ENCODE results near the gene GNB1.
"Not testable (repeated sequence)": the region's sequence is repeated elsewhere in the genome, so short reads cannot be mapped to it uniquely, and the experiment has no call there.

Gene GNB1

DNA sequence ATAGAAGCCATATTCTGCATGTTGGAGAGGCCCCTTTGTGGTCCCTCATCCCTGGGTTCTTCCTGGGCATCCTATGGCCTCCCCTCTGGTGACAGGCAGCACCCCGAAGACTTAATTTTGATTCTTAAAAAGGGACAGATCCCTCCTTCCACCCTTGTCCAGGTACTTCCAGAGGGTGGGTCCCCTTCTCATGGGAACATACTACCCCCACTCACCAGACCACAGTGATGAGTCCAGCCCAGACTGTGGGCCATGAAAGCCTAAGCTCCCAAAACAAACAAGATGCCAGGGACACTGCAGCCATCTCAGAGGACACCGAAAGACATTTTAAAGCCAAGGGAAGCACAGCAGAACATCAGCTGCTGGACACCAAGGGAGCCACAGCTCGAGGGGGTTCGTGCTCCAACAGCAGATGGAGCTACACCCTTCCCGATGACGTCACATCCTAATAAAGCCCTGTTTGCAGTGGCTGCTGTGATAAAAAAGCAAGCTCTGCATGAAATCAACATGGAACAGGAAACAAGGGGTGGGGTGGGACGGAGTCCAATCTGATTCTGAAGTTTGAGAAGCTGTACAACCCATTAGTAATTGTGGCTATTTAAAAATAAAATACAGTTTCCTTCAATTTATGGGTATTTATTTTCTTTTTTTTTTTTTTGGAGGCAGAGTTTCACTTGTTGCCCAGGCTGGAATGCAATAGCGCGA, 32.4 kb downstream of the GNB1 start:
- Histone ChIP-seq H3K4me3 (ENCODE audit: low read depth in 1 of 2, low read length in 2 of 2) (no peak overlapping the region), H3K27ac (ENCODE audit: low read depth, low read length) (peak overlapping the region; percentile 38), H3K36me3 (ENCODE audit: insufficient read depth, low read length) (no peaks in the 10 kb centered on the region), H3K9me3 (ENCODE audit: low read length) (no peaks in the 10 kb centered on the region), H3K27me3 (ENCODE audit: control insufficient read depth in 1 of 2, insufficient read depth in 2 of 2, low read length in 2 of 2) (no peaks in the 10 kb centered on the region), H3K9ac (ENCODE audit: low read length) (no peak overlapping the region), H3K4me1 (ENCODE audit: insufficient read depth, low read length) (peaks cover 54% of the 10 kb centered on the region)

- Histone ChIP-seq H3K27ac (ENCODE audit: low read depth, low read length) (no peak overlapping the region), H3K4me1 (ENCODE audit: insufficient read depth, low read length) (peaks cover 51% of the 10 kb centered on the region)
Measured at GRCh38 chr1:1857096-1857703, 33.7 kb downstream of the GNB1 start.

GRCh38 chr1:1856161-1856560, 34.7 kb downstream of the GNB1 start:
- not testable (repeated sequence) for H3K9me3 ChIP-seq (ENCODE audit: low read length); H3K4me3 ChIP-seq (ENCODE audit: low read depth in 1 of 2, low read length in 2 of 2); H3K9ac ChIP-seq (ENCODE audit: low read length); H3K27me3 ChIP-seq (ENCODE audit: control insufficient read depth in 1 of 2, insufficient read depth in 2 of 2, low read length in 2 of 2); H3K27ac ChIP-seq (ENCODE audit: low read depth, low read length); H3K36me3 ChIP-seq (ENCODE audit: insufficient read depth, low read length)
- H3K4me1 ChIP-seq (ENCODE audit: insufficient read depth, low read length) = peaks cover 49% of the 10 kb centered on the region

More at GRCh38 chr1:1857096-1857703, 33.7 kb downstream of the GNB1 start:
- H3K27me3 ChIP-seq (ENCODE audit: control insufficient read depth in 1 of 2, insufficient read depth in 2 of 2, low read length in 2 of 2) = no peaks in the 10 kb centered on the region
- H3K9me3 ChIP-seq (ENCODE audit: low read length) = no peaks in the 10 kb centered on the region
- no peak overlapping the region for H3K9ac ChIP-seq (ENCODE audit: low read length)
- H3K4me3 ChIP-seq (ENCODE audit: low read depth in 1 of 2, low read length in 2 of 2) = no peak overlapping the region
- H3K36me3 ChIP-seq (ENCODE audit: insufficient read depth, low read length) = no peaks in the 10 kb centered on the region

GRCh38 chr1:1853593-1854257, 37.2 kb downstream of the GNB1 start:
- Histone ChIP-seq H3K27me3 (ENCODE audit: control insufficient read depth in 1 of 2, insufficient read depth in 2 of 2, low read length in 2 of 2) (no peaks in the 10 kb centered on the region), H3K9me3 (ENCODE audit: low read length) (no peaks in the 10 kb centered on the region), H3K4me1 (ENCODE audit: insufficient read depth, low read length) (peaks cover 40% of the 10 kb centered on the region), H3K4me3 (ENCODE audit: low read depth in 1 of 2, low read length in 2 of 2) (no peak overlapping the region), H3K27ac (ENCODE audit: low read depth, low read length) (no peak overlapping the region), H3K36me3 (ENCODE audit: insufficient read depth, low read length) (no peaks in the 10 kb centered on the region), H3K9ac (ENCODE audit: low read length) (no peak overlapping the region)

DNA sequence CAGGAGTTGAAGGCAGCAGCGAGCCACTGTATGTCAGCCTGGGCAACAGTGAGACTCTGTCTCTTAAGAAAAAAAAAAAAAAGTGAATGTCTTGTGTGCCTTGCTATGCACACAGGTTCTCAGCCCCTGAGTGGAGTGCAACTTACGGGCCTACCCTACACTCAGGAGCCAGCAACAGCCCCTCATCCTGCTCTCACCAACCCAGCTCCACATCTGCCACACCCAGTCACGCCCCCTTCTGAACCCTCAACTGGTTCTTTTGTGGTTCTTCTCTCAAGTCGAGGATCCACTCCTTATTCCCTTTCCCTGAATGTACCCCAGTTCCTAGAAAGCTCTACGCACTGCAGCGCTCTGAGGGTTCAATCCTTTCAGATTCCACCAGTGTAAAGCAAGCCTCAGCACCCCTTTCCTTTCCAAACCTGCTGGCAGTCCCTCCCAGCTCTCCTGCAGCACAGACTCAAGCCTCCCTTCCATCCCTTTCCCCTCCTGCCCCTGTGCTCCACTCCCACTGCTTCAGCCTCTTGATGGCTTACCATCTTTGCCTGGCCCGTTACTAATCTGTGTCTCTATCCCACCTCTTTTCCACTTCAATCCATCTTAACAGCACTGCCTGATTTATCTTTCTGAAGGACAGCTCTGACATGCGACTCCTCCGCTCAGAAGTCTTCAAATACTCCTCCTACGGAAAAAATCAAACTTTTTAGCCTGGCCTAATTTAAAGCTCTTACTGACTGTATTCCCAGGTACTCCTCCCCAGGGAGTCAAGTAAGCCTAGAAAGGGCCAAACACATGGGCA, 38.1 kb downstream of the GNB1 start:
- H3K9me3 ChIP-seq (ENCODE audit: low read length) = no peaks in the 10 kb centered on the region
- H3K9ac ChIP-seq (ENCODE audit: low read length) = no peak overlapping the region
- H3K36me3 ChIP-seq (ENCODE audit: insufficient read depth, low read length) = no peaks in the 10 kb centered on the region
- no peaks in the 10 kb centered on the region for H3K27me3 ChIP-seq (ENCODE audit: control insufficient read depth in 1 of 2, insufficient read depth in 2 of 2, low read length in 2 of 2)
- H3K27ac ChIP-seq (ENCODE audit: low read depth, low read length) = no peak overlapping the region
- peaks cover 35% of the 10 kb centered on the region for H3K4me1 ChIP-seq (ENCODE audit: insufficient read depth, low read length)
- no peak overlapping the region for H3K4me3 ChIP-seq (ENCODE audit: low read depth in 1 of 2, low read length in 2 of 2)

DNA sequence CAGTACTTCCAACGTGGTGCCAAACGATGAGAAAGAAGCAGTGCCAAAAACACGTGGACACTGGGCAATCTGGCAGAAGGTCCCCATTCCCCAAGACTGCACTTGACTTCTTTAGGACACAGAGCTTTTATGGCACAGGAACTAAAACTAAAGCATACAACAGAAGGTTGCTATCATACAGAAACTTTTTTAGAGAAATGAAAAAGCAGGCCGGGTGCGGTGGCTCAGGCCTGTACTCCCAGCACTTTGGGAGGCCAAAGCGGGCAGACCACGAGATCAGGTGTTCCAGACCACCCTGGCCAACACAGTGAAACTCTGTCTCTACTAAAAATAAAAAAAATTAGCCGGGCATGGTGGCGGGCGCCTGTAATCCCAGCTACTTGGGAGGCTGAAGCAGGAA, 43.0 kb downstream of the GNB1 start:
- H3K9ac ChIP-seq (ENCODE audit: low read length) = peak overlapping the region; percentile 11
- peak overlapping the region in 1 of 2 donors; percentile 28 for H3K4me3 ChIP-seq (ENCODE audit: low read depth in 1 of 2, low read length in 2 of 2)
- H3K27me3 ChIP-seq (ENCODE audit: control insufficient read depth in 1 of 2, insufficient read depth in 2 of 2, low read length in 2 of 2) = no peaks in the 10 kb centered on the region
- peak overlapping the region; percentile 28 for H3K27ac ChIP-seq (ENCODE audit: low read depth, low read length)
- H3K9me3 ChIP-seq (ENCODE audit: low read length) = no peaks in the 10 kb centered on the region
- H3K36me3 ChIP-seq (ENCODE audit: insufficient read depth, low read length) = no peaks in the 10 kb centered on the region
- peaks cover 39% of the 10 kb centered on the region for H3K4me1 ChIP-seq (ENCODE audit: insufficient read depth, low read length)

- peak overlapping the region; percentile 28 for H3K27ac ChIP-seq (ENCODE audit: low read depth, low read length)
- no peaks in the 10 kb centered on the region for H3K9me3 ChIP-seq (ENCODE audit: low read length)
- H3K36me3 ChIP-seq (ENCODE audit: insufficient read depth, low read length) = no peaks in the 10 kb centered on the region
- H3K4me1 ChIP-seq (ENCODE audit: insufficient read depth, low read length) = peaks cover 41% of the 10 kb centered on the region
- peak overlapping the region in 1 of 2 donors; percentile 28 for H3K4me3 ChIP-seq (ENCODE audit: low read depth in 1 of 2, low read length in 2 of 2)
- peak overlapping the region; percentile 11 for H3K9ac ChIP-seq (ENCODE audit: low read length)
- no peaks in the 10 kb centered on the region for H3K27me3 ChIP-seq (ENCODE audit: control insufficient read depth in 1 of 2, insufficient read depth in 2 of 2, low read length in 2 of 2)
Measured at GRCh38 chr1:1847061-1847850, 43.6 kb downstream of the GNB1 start.

DNA sequence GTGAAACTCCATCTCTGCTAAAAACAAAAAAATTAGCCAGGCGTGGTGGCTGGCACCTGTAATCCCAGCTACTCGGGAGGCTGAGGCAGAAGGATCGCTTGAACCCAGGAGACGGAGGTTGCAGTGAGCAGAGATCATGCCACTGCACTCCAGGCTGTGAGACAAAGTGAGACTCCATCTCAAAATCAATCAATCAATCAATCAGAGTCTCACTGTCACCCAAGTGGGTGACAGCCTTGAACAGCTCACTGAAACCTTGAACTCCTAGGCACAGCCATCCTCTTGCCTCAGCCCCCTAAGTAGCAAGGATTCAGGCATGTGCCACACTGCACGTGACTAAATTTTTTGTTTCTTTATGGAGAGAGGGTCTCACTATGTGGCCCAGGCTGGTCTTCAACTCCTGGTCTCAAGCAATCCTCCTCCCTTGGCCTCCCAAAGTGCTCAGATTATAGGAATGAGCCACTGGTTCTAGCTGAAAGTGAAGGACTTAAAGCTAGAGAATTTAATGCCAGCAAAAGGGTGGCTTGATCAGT, 44.4 kb downstream of the GNB1 start:
- H3K36me3 ChIP-seq (ENCODE audit: insufficient read depth, low read length) = no peaks in the 10 kb centered on the region
- H3K27me3 ChIP-seq (ENCODE audit: control insufficient read depth in 1 of 2, insufficient read depth in 2 of 2, low read length in 2 of 2) = no peaks in the 10 kb centered on the region
- H3K4me1 ChIP-seq (ENCODE audit: insufficient read depth, low read length) = peaks cover 44% of the 10 kb centered on the region
- H3K4me3 ChIP-seq (ENCODE audit: low read depth in 1 of 2, low read length in 2 of 2) = peak overlapping the region in 1 of 2 donors; percentile 28
- no peak overlapping the region for H3K9ac ChIP-seq (ENCODE audit: low read length)
- no peaks in the 10 kb centered on the region for H3K9me3 ChIP-seq (ENCODE audit: low read length)
- H3K27ac ChIP-seq (ENCODE audit: low read depth, low read length) = peak overlapping the region; percentile 39

GRCh38 chr1:1842360-1843146, 48.3 kb downstream of the GNB1 start:
- Histone ChIP-seq H3K9ac (ENCODE audit: low read length) (no peak overlapping the region), H3K4me1 (ENCODE audit: insufficient read depth, low read length) (peaks cover 42% of the 10 kb centered on the region), H3K4me3 (ENCODE audit: low read depth in 1 of 2, low read length in 2 of 2) (no peak overlapping the region), H3K27ac (ENCODE audit: low read depth, low read length) (no peak overlapping the region), H3K36me3 (ENCODE audit: insufficient read depth, low read length) (no peaks in the 10 kb centered on the region), H3K9me3 (ENCODE audit: low read length) (no peaks in the 10 kb centered on the region), H3K27me3 (ENCODE audit: control insufficient read depth in 1 of 2, insufficient read depth in 2 of 2, low read length in 2 of 2) (no peaks in the 10 kb centered on the region)

- no peak overlapping the region for H3K4me3 ChIP-seq (ENCODE audit: low read depth in 1 of 2, low read length in 2 of 2)
- H3K27me3 ChIP-seq (ENCODE audit: control insufficient read depth in 1 of 2, insufficient read depth in 2 of 2, low read length in 2 of 2) = no peaks in the 10 kb centered on the region
- H3K36me3 ChIP-seq (ENCODE audit: insufficient read depth, low read length) = no peaks in the 10 kb centered on the region
- no peak overlapping the region for H3K9ac ChIP-seq (ENCODE audit: low read length)
- no peaks in the 10 kb centered on the region for H3K9me3 ChIP-seq (ENCODE audit: low read length)
- H3K27ac ChIP-seq (ENCODE audit: low read depth, low read length) = peak overlapping the region; percentile 48
- peaks cover 32% of the 10 kb centered on the region for H3K4me1 ChIP-seq (ENCODE audit: insufficient read depth, low read length)
Measured at GRCh38 chr1:1841575-1841995, 49.3 kb downstream of the GNB1 start.

Measured in muscle layer of colon (tissue), 2 donors.